ENCODE measurements around the gene SHC1.

The SHC1 gene

GRCh38 chr1:154944401-154945159 is 26.0 kb downstream of the SHC1 start:
- TF ChIP-seq CTBP1 (IDR thresholded peaks at IDR 0.05; ENCODE audit: borderline replicate concordance) (no peak), TARDBP (IDR thresholded peaks at IDR 0.05) (no peak), NFRKB (IDR thresholded peaks at IDR 0.05) (no peak), ARNT (IDR thresholded peaks at IDR 0.05) (no peak), HDGF (IDR thresholded peaks at IDR 0.05; ENCODE audit: borderline replicate concordance) (no peak), FOXK2 (IDR thresholded peaks at IDR 0.05) (no peak), FOXA1 (IDR thresholded peaks at IDR 0.05) (no peak), ELF4 (IDR thresholded peaks at IDR 0.05) (no peak), FOXM1 (IDR thresholded peaks at IDR 0.05; ENCODE audit: borderline replicate concordance) (no peak), ZNF384 (IDR thresholded peaks at IDR 0.05) (no peak), SUZ12 (IDR thresholded peaks at IDR 0.05) (no peak), LEF1 (IDR thresholded peaks at IDR 0.05; ENCODE audit: borderline replicate concordance) (no peak), SP1 (IDR thresholded peaks at IDR 0.05) (no peak), BHLHE40 (IDR thresholded peaks at IDR 0.05; ENCODE audit: borderline replicate concordance) (no peak), PKNOX1 (IDR thresholded peaks at IDR 0.05) (no peak), L3MBTL2 (conservative IDR thresholded peaks at IDR 0.05) (no peak)
- CTCF ChIA-PET = interaction anchor here (0.6 to 1.6 kb wide), 10 partner anchors 11 to 385 kb away, joined by 3 to 7 read pairs (median 3); no protein-coding TSS in a partner anchor
- DNase-seq (ENCODE audit: extremely low spot score) = no peak
- POLR2A ChIA-PET = interaction anchor here (0.9 to 1.9 kb wide), 5 partner anchors 8 to 242 kb away, joined by 3 to 5 read pairs (median 3); partner anchors contain the start of genes PBXIP1, PMVK and PYGO2

- TF ChIP-seq SP1 (IDR thresholded peaks at IDR 0.05) = no peak
- no peak for TF ChIP-seq ZNF384 (IDR thresholded peaks at IDR 0.05)
- TF ChIP-seq HDGF (IDR thresholded peaks at IDR 0.05; ENCODE audit: borderline replicate concordance) = no peak
- TF ChIP-seq BHLHE40 (IDR thresholded peaks at IDR 0.05; ENCODE audit: borderline replicate concordance) = no peak
- TF ChIP-seq L3MBTL2 (conservative IDR thresholded peaks at IDR 0.05) = no peak
- TF ChIP-seq ELF4 (IDR thresholded peaks at IDR 0.05) = no peak
- no peak for TF ChIP-seq FOXK2 (IDR thresholded peaks at IDR 0.05)
- TF ChIP-seq SUZ12 (IDR thresholded peaks at IDR 0.05) = no peak
- TF ChIP-seq ARNT (IDR thresholded peaks at IDR 0.05) = no peak
- TF ChIP-seq NFRKB (IDR thresholded peaks at IDR 0.05) = no peak
- no peak for TF ChIP-seq CTBP1 (IDR thresholded peaks at IDR 0.05; ENCODE audit: borderline replicate concordance)
- TF ChIP-seq FOXA1 (IDR thresholded peaks at IDR 0.05) = no peak
- peak; percentile 73 for DNase-seq (ENCODE audit: extremely low spot score)
- POLR2A ChIA-PET = interaction anchor here (0.6 to 1.9 kb wide), 4 partner anchors 7 to 100 kb away, joined by 3 to 5 read pairs (median 4); partner anchors contain the start of genes PBXIP1, PMVK and PYGO2
- CTCF ChIA-PET = interaction anchor here (0.6 to 1.5 kb wide), 8 partner anchors 10 to 384 kb away, joined by 3 to 7 read pairs (median 3); no protein-coding TSS in a partner anchor
Measured at GRCh38 chr1:154943649-154944400, 26.7 kb downstream of the SHC1 start.

- CTCF ChIA-PET = interaction anchor here (0.6 kb wide), 1 partner anchor 80 kb away, joined by 3 read pairs; no protein-coding TSS in a partner anchor
- no peak for TF ChIP-seq NFRKB (IDR thresholded peaks at IDR 0.05)
- no peak for DNase-seq (ENCODE audit: extremely low spot score)
- POLR2A ChIA-PET = no interaction called here
Measured at GRCh38 chr1:154941333-154942013, 29.1 kb downstream of the SHC1 start.

GRCh38 chr1:154940651-154941194 is 29.8 kb downstream of the SHC1 start:
- TF ChIP-seq FOXM1 (IDR thresholded peaks at IDR 0.05; ENCODE audit: borderline replicate concordance) = no peak
- TF ChIP-seq SUZ12 (IDR thresholded peaks at IDR 0.05) = no peak
- TF ChIP-seq HDGF (IDR thresholded peaks at IDR 0.05; ENCODE audit: borderline replicate concordance) = no peak
- TF ChIP-seq TARDBP (IDR thresholded peaks at IDR 0.05) = no peak
- TF ChIP-seq LEF1 (IDR thresholded peaks at IDR 0.05; ENCODE audit: borderline replicate concordance) = no peak
- TF ChIP-seq ARNT (IDR thresholded peaks at IDR 0.05) = no peak
- TF ChIP-seq ELF4 (IDR thresholded peaks at IDR 0.05) = no peak
- no peak for TF ChIP-seq FOXA1 (IDR thresholded peaks at IDR 0.05)
- no peak for TF ChIP-seq NFRKB (IDR thresholded peaks at IDR 0.05)
- no peak for TF ChIP-seq CTBP1 (IDR thresholded peaks at IDR 0.05; ENCODE audit: borderline replicate concordance)
- TF ChIP-seq PKNOX1 (IDR thresholded peaks at IDR 0.05) = no peak
- TF ChIP-seq L3MBTL2 (conservative IDR thresholded peaks at IDR 0.05) = no peak
- TF ChIP-seq SP1 (IDR thresholded peaks at IDR 0.05) = no peak
- ChIA-PET CTCF (interaction anchor here (0.6 to 0.9 kb wide), 2 partner anchors 34 to 79 kb away, joined by 3 read pairs; no protein-coding TSS in a partner anchor), POLR2A (interaction anchor here (0.6 to 1.2 kb wide), 2 partner anchors 33 to 178 kb away, joined by 4 read pairs; no protein-coding TSS in a partner anchor)
- DNase-seq (ENCODE audit: extremely low spot score) = no peak

GRCh38 chr1:154940213-154940560 is 30.4 kb downstream of the SHC1 start:
- ChIA-PET POLR2A (interaction anchor here (0.7 to 1.2 kb wide), 2 partner anchors 33 to 380 kb away, joined by 3 to 4 read pairs; no protein-coding TSS in a partner anchor), CTCF (interaction anchor here (0.9 kb wide), 2 partner anchors 11 to 33 kb away, joined by 3 to 4 read pairs; no protein-coding TSS in a partner anchor)
- TF ChIP-seq CTBP1 (IDR thresholded peaks at IDR 0.05; ENCODE audit: borderline replicate concordance) (no peak), PKNOX1 (IDR thresholded peaks at IDR 0.05) (no peak), HDGF (IDR thresholded peaks at IDR 0.05; ENCODE audit: borderline replicate concordance) (no peak), NFRKB (IDR thresholded peaks at IDR 0.05) (no peak), FOXM1 (IDR thresholded peaks at IDR 0.05; ENCODE audit: borderline replicate concordance) (no peak)
- no peak for DNase-seq (ENCODE audit: extremely low spot score)

All from HEK293T (cell line).